Natural killer cell (primary cell): Measurements from ENCODE around the gene SYNM. TPM values are rescaled to one million over a fixed set of nuclear protein-coding genes. Genes with fewer than 3 reads are reported as not detected.

Experiments used
- ATAC-seq, 3 donors: fragments of 150-1000 bp in 2 of 3; fragments of 200-7000 bp in 1 of 3; cut with Tn5 transposase; 1 replicate in 1 of 3; 2 replicates in 2 of 3; pipeline ENCODE4 v1.10.0; 2021; ENCODE audit warnings: mild to moderate bottlenecking in 2 of 3, moderate library complexity in 2 of 3
- DNase-seq, 2 donors: peaks; one replicate each; pipeline versions ENCODE4 v3.0.0 to v3.0.0-alpha.2; 2013 to 2021; ENCODE audit warnings: mixed read lengths in 1 of 2
- H3K27ac ChIP-seq: one replicate; pipeline ENCODE4 v1.5.1; 2013; ENCODE audit warnings: mild to moderate bottlenecking, low read length
- H3K27me3 ChIP-seq: one replicate; pipeline ENCODE4 v1.6.1; 2013; ENCODE audit warnings: low read length; ENCODE audit not compliant: control insufficient read depth, insufficient read depth
- H3K36me3 ChIP-seq: one replicate; pipeline ENCODE4 v1.6.1; 2013; ENCODE audit warnings: low read length; ENCODE audit not compliant: control insufficient read depth, insufficient read depth
- H3K4me1 ChIP-seq: one replicate; pipeline ENCODE4 v1.6.1; 2013; ENCODE audit warnings: low read length; ENCODE audit not compliant: control insufficient read depth, insufficient read depth
- H3K4me3 ChIP-seq: one replicate; pipeline ENCODE4 v1.5.1; 2013; ENCODE audit warnings: low read length
- H3K9me3 ChIP-seq: one replicate; pipeline ENCODE4 v1.6.1; 2013; ENCODE audit warnings: low read length; ENCODE audit not compliant: control insufficient read depth, insufficient read depth
- H3K27ac Mint-ChIP-seq, 2 donors: one replicate each; pipeline ENCODE4 v1.8.0; 2022; ENCODE audit warnings: mild to moderate bottlenecking in 2 of 2, mixed read lengths in 2 of 2, moderate library complexity in 1 of 2
- H3K27me3 Mint-ChIP-seq, 2 donors: one replicate each; pipeline ENCODE4 v1.8.0; 2022; ENCODE audit warnings: low read depth in 2 of 2, mixed read lengths in 2 of 2
- H3K36me3 Mint-ChIP-seq: one replicate; pipeline ENCODE4 v1.8.0; 2022; ENCODE audit warnings: mixed read lengths
- H3K4me1 Mint-ChIP-seq, 2 donors: one replicate each; pipeline ENCODE4 v1.8.0; 2022; ENCODE audit warnings: mixed read lengths in 2 of 2
- H3K4me3 Mint-ChIP-seq: one replicate; pipeline ENCODE4 v1.8.0; 2022; ENCODE audit warnings: mild to moderate bottlenecking, moderate library complexity, mixed read lengths
- H3K9me3 Mint-ChIP-seq, 2 donors: one replicate each; pipeline ENCODE4 v1.8.0; 2022; ENCODE audit warnings: mixed read lengths in 2 of 2
- CTCF ChIP-seq: fragments of 200-600 bp; IDR thresholded peaks from one replicate; pipeline ENCODE4 v1.8.0; 2022; ENCODE audit warnings: antibody characterized with exemption
- WGBS: methylation state at CpG from one replicate; pipeline ENCODE4 v1.1.7; 2013; ENCODE audit warnings: missing lambda C conversion rate; ENCODE audit not compliant: insufficient coverage; 5-methylcytosine and 5-hydroxymethylcytosine counted together
- intact Hi-C: fragments of 100-400 bp; cut with micrococcal nuclease; formaldehyde crosslinking; loops from one replicate; pipeline ENCODE4 v1.14.2; 2022
- total RNA-seq, 4 donors: library from RNA; stranded (reverse); fragments of 120-200 nt in 1 of 4; gene quantifications; one replicate each; pipeline versions ENCODE4 v1.2.3 to v1.2.4, GENCODE V29; 2013 to 2022

Gene SYNM
- total RNA-seq, 3 donors from 2014 or later (not counting 1 experiment from before 2014, with no cell fraction given) = 0.11 to 0.48 (median 0.42) TPM

- ATAC-seq (no peak), DNase-seq (no peak)
- Mint-ChIP-seq H3K4me3 (no peak overlapping the region), H3K36me3 (no peaks in the 10 kb centered on the region), H3K4me1 (peaks cover 0 to 7% of the 10 kb centered on the region in 2 donors), H3K9me3 (no peaks in the 10 kb centered on the region), H3K27me3 (no peaks in the 10 kb centered on the region), H3K27ac (no peak overlapping the region)
- no peaks in the 10 kb centered on the region for H3K4me1 ChIP-seq
- 84% methylated on average over 12 of the region's 12 CpGs for WGBS
- H3K36me3 ChIP-seq = no peaks in the 10 kb centered on the region
- TF ChIP-seq CTCF = no peak
- no peak overlapping the region for H3K27ac ChIP-seq
- H3K4me3 ChIP-seq = no peak overlapping the region
- H3K9me3 ChIP-seq = no peaks in the 10 kb centered on the region
- no peaks in the 10 kb centered on the region for H3K27me3 ChIP-seq
- intact Hi-C loops = no loop called here
Observed at GRCh38 chr15:99114511-99115299, 9.8 kb downstream of the SYNM start.

- intact Hi-C loops = no loop called here
- 82% methylated on average over 11 of the region's 11 CpGs for WGBS
- Mint-ChIP-seq H3K27ac (no peak overlapping the region), H3K36me3 (no peaks in the 10 kb centered on the region), H3K4me1 (peaks cover 0 to 7% of the 10 kb centered on the region in 2 donors), H3K27me3 (no peaks in the 10 kb centered on the region), H3K4me3 (no peak overlapping the region), H3K9me3 (no peaks in the 10 kb centered on the region)
- Histone ChIP-seq H3K4me1 (no peaks in the 10 kb centered on the region), H3K27me3 (no peaks in the 10 kb centered on the region), H3K36me3 (no peaks in the 10 kb centered on the region), H3K27ac (no peak overlapping the region), H3K4me3 (no peak overlapping the region), H3K9me3 (no peaks in the 10 kb centered on the region)
- TF ChIP-seq CTCF = no peak
- ATAC-seq (no peak), DNase-seq (no peak)
Observed at GRCh38 chr15:99115300-99116215, 10.7 kb downstream of the SYNM start.

- no peaks in the 10 kb centered on the region for H3K4me1 ChIP-seq
- no peaks in the 10 kb centered on the region for H3K9me3 Mint-ChIP-seq
- H3K4me3 Mint-ChIP-seq = no peak overlapping the region
- no peaks in the 10 kb centered on the region for H3K9me3 ChIP-seq
- no peak for TF ChIP-seq CTCF
- no peaks in the 10 kb centered on the region for H3K27me3 ChIP-seq
- WGBS = 92% methylated on average over 8 of the region's 8 CpGs
- intact Hi-C loops = no loop called here
- H3K27me3 Mint-ChIP-seq = no peaks in the 10 kb centered on the region
- H3K36me3 Mint-ChIP-seq = no peaks in the 10 kb centered on the region
- ATAC-seq (no peak), DNase-seq (no peak)
- no peak overlapping the region for H3K27ac Mint-ChIP-seq
- H3K36me3 ChIP-seq = no peaks in the 10 kb centered on the region
- H3K27ac ChIP-seq = no peak overlapping the region
- H3K4me1 Mint-ChIP-seq = no peaks in the 10 kb centered on the region
- no peak overlapping the region for H3K4me3 ChIP-seq
Observed at GRCh38 chr15:99117111-99117510, 12.2 kb downstream of the SYNM start.
